Uterus (tissue), 2 donors: ENCODE measurements around the gene ARHGAP45.

Source experiments
- CTCF ChIP-seq, 4 experiments: fragments of 200-600 bp in 2 of 4; fragments of 450-650 bp in 2 of 4; sonication (generic) in 2 of 4; IDR thresholded peaks; one replicate each; pipeline ENCODE4 v1.5.1; 2016 to 2019; ENCODE audit warnings: antibody characterized with exemption in 4 of 4, mild to moderate bottlenecking in 2 of 4, moderate library complexity in 1 of 4
- POLR2A ChIP-seq, 2 donors: fragments of 450-650 bp; IDR thresholded peaks; one replicate each; pipeline ENCODE4 v1.6.1; 2016; ENCODE audit warnings: antibody characterized with exemption in 2 of 2, mild to moderate bottlenecking in 1 of 2, moderate library complexity in 1 of 2

GRCh38 chr19:1125601-1126467, 58.9 kb downstream of the ARHGAP45 start:
- TF ChIP-seq CTCF (IDR thresholded peaks at IDR 0.05): no peak
- TF ChIP-seq POLR2A (IDR thresholded peaks at IDR 0.05): no peak
